Astrocyte (in vitro differentiated cells and primary cell): ENCODE measurements around the gene EXOSC2.

ENCODE experiments used
- EZH2 ChIP-seq: IDR thresholded peaks from 2 replicates; pipeline ENCODE4 v1.6.1; 2012; ENCODE audit warnings: mild to moderate bottlenecking, low read length, inconsistent platforms; ENCODE audit not compliant: insufficient read depth
- TF ChIP-seq, protein P1 (sequence below): IDR thresholded peaks from 2 replicates; pipeline ENCODE4 v1.5.1; 2011; ENCODE audit warnings: low read depth, mild to moderate bottlenecking, inconsistent platforms, low read length, moderate library complexity; ENCODE audit not compliant: insufficient read depth

DNA sequence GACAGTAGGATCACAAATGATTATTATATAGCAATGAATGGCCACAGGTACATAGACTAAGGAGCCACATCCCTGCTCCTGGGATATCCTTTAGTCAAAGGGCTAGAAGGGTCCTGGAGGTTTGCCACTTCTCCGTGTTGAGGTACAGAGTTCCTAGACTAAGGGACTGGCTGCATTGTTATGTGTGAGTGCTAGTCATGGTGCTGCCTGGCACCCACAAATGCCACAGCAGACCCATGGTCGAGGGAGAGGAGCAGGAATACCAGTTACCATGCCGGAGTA lies 47.4 kb downstream of the EXOSC2 start:
- TF ChIP-seq, protein P1, sequence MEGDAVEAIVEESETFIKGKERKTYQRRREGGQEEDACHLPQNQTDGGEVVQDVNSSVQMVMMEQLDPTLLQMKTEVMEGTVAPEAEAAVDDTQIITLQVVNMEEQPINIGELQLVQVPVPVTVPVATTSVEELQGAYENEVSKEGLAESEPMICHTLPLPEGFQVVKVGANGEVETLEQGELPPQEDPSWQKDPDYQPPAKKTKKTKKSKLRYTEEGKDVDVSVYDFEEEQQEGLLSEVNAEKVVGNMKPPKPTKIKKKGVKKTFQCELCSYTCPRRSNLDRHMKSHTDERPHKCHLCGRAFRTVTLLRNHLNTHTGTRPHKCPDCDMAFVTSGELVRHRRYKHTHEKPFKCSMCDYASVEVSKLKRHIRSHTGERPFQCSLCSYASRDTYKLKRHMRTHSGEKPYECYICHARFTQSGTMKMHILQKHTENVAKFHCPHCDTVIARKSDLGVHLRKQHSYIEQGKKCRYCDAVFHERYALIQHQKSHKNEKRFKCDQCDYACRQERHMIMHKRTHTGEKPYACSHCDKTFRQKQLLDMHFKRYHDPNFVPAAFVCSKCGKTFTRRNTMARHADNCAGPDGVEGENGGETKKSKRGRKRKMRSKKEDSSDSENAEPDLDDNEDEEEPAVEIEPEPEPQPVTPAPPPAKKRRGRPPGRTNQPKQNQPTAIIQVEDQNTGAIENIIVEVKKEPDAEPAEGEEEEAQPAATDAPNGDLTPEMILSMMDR, result no peak
- TF ChIP-seq EZH2, result no peak
